Uterus (tissue), 2 donors: ENCODE measurements around the gene EPHA6.

ENCODE experiments used
- CTCF ChIP-seq, 4 experiments: fragments of 200-600 bp in 2 of 4; fragments of 450-650 bp in 2 of 4; sonication (generic) in 2 of 4; IDR thresholded peaks; one replicate each; pipeline ENCODE4 v1.5.1; 2016 to 2019; ENCODE audit warnings: antibody characterized with exemption in 4 of 4, mild to moderate bottlenecking in 2 of 4, moderate library complexity in 1 of 4
- POLR2A ChIP-seq, 2 donors: fragments of 450-650 bp; IDR thresholded peaks; one replicate each; pipeline ENCODE4 v1.6.1; 2016; ENCODE audit warnings: antibody characterized with exemption in 2 of 2, mild to moderate bottlenecking in 1 of 2, moderate library complexity in 1 of 2

- no peak for TF ChIP-seq POLR2A (IDR thresholded peaks at IDR 0.05)
- TF ChIP-seq CTCF (IDR thresholded peaks at IDR 0.05), result no peak
These were observed 421.4 kb downstream of the EPHA6 start for GRCh38 chr3:97235611-97236315.
